Heart right ventricle (tissue), 16 donors: ENCODE measurements around the gene EMC10. TPM values are rescaled to one million over a fixed set of nuclear protein-coding genes. Genes with fewer than 3 reads are reported as not detected.

ENCODE experiments used
- ATAC-seq, 8 donors: fragments of 200-7000 bp; cut with Tn5 transposase; one replicate each; pipeline ENCODE4 v1.9.1; 2020; ENCODE audit warnings: mild to moderate bottlenecking in 8 of 8, moderate library complexity in 8 of 8, moderate number of reproducible peaks in 1 of 8
- DNase-seq, 2 donors: peaks; one replicate each; pipeline ENCODE4 v3.0.0-alpha.2; 2020
- H3K27ac ChIP-seq, 10 donors: fragments of 200-600 bp; sonication (generic) in 2 of 10; one replicate each; pipeline versions ENCODE4 v1.5.0 to v1.8.0; 2020 to 2022; ENCODE audit warnings: mild to moderate bottlenecking in 3 of 10
- H3K27me3 ChIP-seq, 7 donors: fragments of 200-600 bp; one replicate each; pipeline ENCODE4 v1.8.0; 2021 to 2022; ENCODE audit warnings: mild to moderate bottlenecking in 2 of 7
- H3K36me3 ChIP-seq, 9 donors: fragments of 200-600 bp; sonication (generic) in 1 of 9; one replicate each; pipeline versions ENCODE4 v1.5.0 to v1.8.0; 2020 to 2022; ENCODE audit warnings: mild to moderate bottlenecking in 2 of 9
- H3K4me1 ChIP-seq, 9 donors: fragments of 200-600 bp; sonication (generic) in 1 of 9; one replicate each; pipeline versions ENCODE4 v1.5.0 to v1.8.0; 2020 to 2022; ENCODE audit warnings: mild to moderate bottlenecking in 4 of 9
- H3K4me3 ChIP-seq, 10 donors: fragments of 200-600 bp; sonication (generic) in 2 of 10; one replicate each; pipeline versions ENCODE4 v1.5.0 to v1.8.0; 2020 to 2022; ENCODE audit warnings: mild to moderate bottlenecking in 7 of 10, moderate library complexity in 2 of 10
- H3K9me3 ChIP-seq, 11 donors: fragments of 200-600 bp in 10 of 11; sonication (generic) in 2 of 11; one replicate each; pipeline versions ENCODE4 v1.5.0 to v1.8.0; 2013 to 2022; ENCODE audit warnings: mild to moderate bottlenecking in 2 of 11, control low read depth in 1 of 11, moderate library complexity in 1 of 11
- CTCF ChIP-seq, 9 donors: fragments of 200-600 bp; sonication (generic) in 2 of 9; IDR thresholded peaks; one replicate each; pipeline versions ENCODE4 v1.5.0 to v1.8.0; 2021 to 2022; ENCODE audit warnings: antibody characterized with exemption in 9 of 9, mild to moderate bottlenecking in 5 of 9, moderate library complexity in 1 of 9
- WGBS, 2 donors: extraction: QIAGEN DNeasy Blood & Tissue Kit; methylation state at CpG; one replicate each; pipeline ENCODE4 v1.1.7; 2013; ENCODE audit warnings: inconsistent platforms in 1 of 2; 5-methylcytosine and 5-hydroxymethylcytosine counted together
- intact Hi-C, 10 donors: fragments of 100-400 bp; cut with DNase I; formaldehyde crosslinking; loops; one replicate each; pipeline versions ENCODE4 v1.11.1 to v1.14.2; 2022
- polyA plus RNA-seq, 2 donors: library from polyadenylated mRNA; stranded (reverse); fragments of 200-250 nt; gene quantifications; one replicate each; pipeline ENCODE4 v1.2.3, GENCODE V29; 2013
- total RNA-seq, 10 donors: library from RNA; stranded (reverse); fragmentation: NEBNext Ultra II Directional in 3 of 10; extraction: Animal tissue kit (Norgen Biotek cat#: 25700) in 3 of 10; gene quantifications; one replicate each; pipeline versions ENCODE4 v1.2.1 to v1.2.4, GENCODE V29; 2021 to 2023
- donor health status: Arrhythmogenic right ventricular cardiomyopathy.
- donor health status: ischemic (EF 13 %, LVEDD 7.1; RV severe dilation, severe dysfunction).
- donor health status: healthy with polysubstance abuse.
- donor health status: DM: no; HTN: yes; CAD: no.
- donor health status: DM: no; HTN: no; CAD: no.
- donor health status: ischemic (EF 25% LVEDD 6.9; RV normal size, moderate dysfunction).
- donor health status: ischemic (EF 25% LVEDD 5.7; RV mildly dilated, moderate dysfunction).
- donor health status: healthy.
- donor health status: DM: yes; HTN: yes; CAD: no.
- donor health status: Ischemic cardiomyopathy.
- donor health status: ischemic (EF 35%, LVEDD 5.7; RV mildly dilated, moderate dysfunction).
- donor health status: nonischemic (EF 11% LVEDD 7.7; RV severe dilation, severe dysfunction).
- donor health status: DM: yes; HTN: yes; CAD: no.
- donor health status: PGD.
- donor health status: ischemic (EF 29% LVEDD 5.4; RV normal size, mild dysfunction).
- donor health status: nonischemic (EF 23%, LVEDD 6.1; RV moderate dilation, normal function).

EMC10 gene
- total and polyA plus RNA-seq, 12 donors: 73.6 to 152 (median 89.1) TPM

GRCh38 chr19:50505856-50506611, 29.7 kb downstream of the EMC10 start:
- Histone ChIP-seq H3K4me3 (no peak overlapping the region), H3K27me3 (no peaks in the 10 kb centered on the region), H3K27ac (no peak overlapping the region), H3K36me3 (peaks cover 0 to 12% (median 0%) of the 10 kb centered on the region in 9 donors), H3K4me1 (peaks cover 5 to 28% (median 13%) of the 10 kb centered on the region in 9 donors), H3K9me3 (no peaks in the 10 kb centered on the region)
- intact Hi-C loops: no loop called here
- DNase-seq: peak in 1 of 2 donors; percentile 24
- no peak for ATAC-seq
- 94 to 95% methylated on average over 28 to 30 of the region's 30 CpGs for WGBS, 2 donors
- TF ChIP-seq CTCF (IDR thresholded peaks at IDR 0.05): no peak

GRCh38 chr19:50506700-50507099, 30.4 kb downstream of the EMC10 start:
- no peak for DNase-seq

GRCh38 chr19:50507376-50507775, 31.1 kb downstream of the EMC10 start:
- WGBS, 2 donors: 94 to 95% methylated on average over 8 of the region's 8 CpGs
- Histone ChIP-seq H3K27me3 (no peaks in the 10 kb centered on the region), H3K4me3 (no peak overlapping the region), H3K36me3 (peaks cover 0 to 12% (median 0%) of the 10 kb centered on the region in 9 donors), H3K9me3 (no peaks in the 10 kb centered on the region), H3K27ac (no peak overlapping the region), H3K4me1 (peaks cover 5 to 30% (median 14%) of the 10 kb centered on the region in 9 donors)
- intact Hi-C loops: no loop called here
- DNase-seq: no peak
- ATAC-seq: no peak
- TF ChIP-seq CTCF (IDR thresholded peaks at IDR 0.05): no peak

More at GRCh38 chr19:50506700-50507099, 30.4 kb downstream of the EMC10 start:
- Histone ChIP-seq H3K27ac (no peak overlapping the region), H3K9me3 (no peaks in the 10 kb centered on the region), H3K36me3 (peaks cover 0 to 12% (median 0%) of the 10 kb centered on the region in 9 donors), H3K4me1 (peaks cover 5 to 31% (median 13%) of the 10 kb centered on the region in 9 donors), H3K27me3 (no peaks in the 10 kb centered on the region), H3K4me3 (no peak overlapping the region)
- no peak for TF ChIP-seq CTCF (IDR thresholded peaks at IDR 0.05)
- no peak for ATAC-seq
- intact Hi-C loops: no loop called here
- 94 to 95% methylated on average over 10 of the region's 10 CpGs for WGBS, 2 donors

GRCh38 chr19:50508843-50509190, 32.5 kb downstream of the EMC10 start:
- peaks cover 0 to 12% (median 0%) of the 10 kb centered on the region in 9 donors for H3K36me3 ChIP-seq
- no peak for ATAC-seq
- no peaks in the 10 kb centered on the region for H3K27me3 ChIP-seq
- 73 to 77% methylated on average over 3 of the region's 3 CpGs for WGBS, 2 donors
- no peaks in the 10 kb centered on the region for H3K9me3 ChIP-seq
- DNase-seq: no peak
- intact Hi-C loops: no loop called here
- H3K27ac ChIP-seq: no peak overlapping the region
- H3K4me3 ChIP-seq: no peak overlapping the region
- peaks cover 5 to 27% (median 13%) of the 10 kb centered on the region in 9 donors for H3K4me1 ChIP-seq
- no peak for TF ChIP-seq CTCF (IDR thresholded peaks at IDR 0.05)
